Activated CD8-positive, alpha-beta T cell treated with anti-CD3 and anti-CD28 coated beads for 36 hours (primary cell): ENCODE measurements around the gene SPOPL. TPM values are rescaled to one million over a fixed set of nuclear protein-coding genes. Genes with fewer than 3 reads are reported as not detected.

Experiments used
- ATAC-seq: fragments of 200-7000 bp; cut with Tn5 transposase; one replicate; pipeline ENCODE4 v1.10.0; 2021; ENCODE audit warnings: mild to moderate bottlenecking, moderate library complexity
- CTCF ChIA-PET: fragments of 350-600 bp; sonication (Branson Sonifier 250); formaldehyde crosslinking; loops from one replicate; lab custom pipeline; 2021; ENCODE audit warnings: antibody characterized with exemption; lab: Charles Lee
- POLR2A ChIA-PET: fragments of 350-600 bp; sonication (Branson Sonifier 250); formaldehyde crosslinking; loops from one replicate; lab custom pipeline; 2021; ENCODE audit warnings: antibody characterized with exemption; lab: Charles Lee
- DNase-seq: peaks from one replicate; pipeline ENCODE4 v3.0.0-alpha.2; 2020
- H3K27ac Mint-ChIP-seq: one replicate; pipeline ENCODE4 v1.8.0; 2021; ENCODE audit warnings: mild to moderate bottlenecking, mixed read lengths
- H3K27me3 Mint-ChIP-seq: one replicate; pipeline ENCODE4 v1.8.0; 2021; ENCODE audit warnings: mixed read lengths
- H3K36me3 Mint-ChIP-seq: one replicate; pipeline ENCODE4 v1.8.0; 2021; ENCODE audit warnings: low read depth, mixed read lengths
- H3K4me1 Mint-ChIP-seq: one replicate; pipeline ENCODE4 v1.8.0; 2021; ENCODE audit warnings: low read depth, mixed read lengths
- H3K4me3 Mint-ChIP-seq: one replicate; pipeline ENCODE4 v1.8.0; 2021; ENCODE audit warnings: mild to moderate bottlenecking, moderate library complexity, mixed read lengths
- H3K9me3 Mint-ChIP-seq: one replicate; pipeline ENCODE4 v1.8.0; 2021; ENCODE audit warnings: mixed read lengths
- intact Hi-C: fragments of 100-400 bp; cut with micrococcal nuclease; formaldehyde crosslinking; loops from one replicate; pipeline ENCODE4 v1.10.0; 2022
- total RNA-seq, 2 experiments: library from RNA; stranded (reverse); gene quantifications; one replicate each; pipeline ENCODE4 v1.2.3, GENCODE V29; 2021
- TF ChIP-seq, protein P1 (sequence below): fragments of 200-600 bp; IDR thresholded peaks from one replicate; pipeline ENCODE4 v1.8.0; 2022; ENCODE audit warnings: antibody characterized with exemption, mild to moderate bottlenecking

The SPOPL gene
- total RNA-seq, 2 experiments from 2014 or later: 8.9 to 9.6 TPM

- Mint-ChIP-seq H3K27ac (peak overlapping the region; percentile 97), H3K9me3 (no peaks in the 10 kb centered on the region), H3K27me3 (no peaks in the 10 kb centered on the region), H3K4me3 (peak overlapping the region; percentile 98), H3K36me3 (peaks cover 9% of the 10 kb centered on the region), H3K4me1 (peaks cover 38% of the 10 kb centered on the region)
- TF ChIP-seq, protein P1, sequence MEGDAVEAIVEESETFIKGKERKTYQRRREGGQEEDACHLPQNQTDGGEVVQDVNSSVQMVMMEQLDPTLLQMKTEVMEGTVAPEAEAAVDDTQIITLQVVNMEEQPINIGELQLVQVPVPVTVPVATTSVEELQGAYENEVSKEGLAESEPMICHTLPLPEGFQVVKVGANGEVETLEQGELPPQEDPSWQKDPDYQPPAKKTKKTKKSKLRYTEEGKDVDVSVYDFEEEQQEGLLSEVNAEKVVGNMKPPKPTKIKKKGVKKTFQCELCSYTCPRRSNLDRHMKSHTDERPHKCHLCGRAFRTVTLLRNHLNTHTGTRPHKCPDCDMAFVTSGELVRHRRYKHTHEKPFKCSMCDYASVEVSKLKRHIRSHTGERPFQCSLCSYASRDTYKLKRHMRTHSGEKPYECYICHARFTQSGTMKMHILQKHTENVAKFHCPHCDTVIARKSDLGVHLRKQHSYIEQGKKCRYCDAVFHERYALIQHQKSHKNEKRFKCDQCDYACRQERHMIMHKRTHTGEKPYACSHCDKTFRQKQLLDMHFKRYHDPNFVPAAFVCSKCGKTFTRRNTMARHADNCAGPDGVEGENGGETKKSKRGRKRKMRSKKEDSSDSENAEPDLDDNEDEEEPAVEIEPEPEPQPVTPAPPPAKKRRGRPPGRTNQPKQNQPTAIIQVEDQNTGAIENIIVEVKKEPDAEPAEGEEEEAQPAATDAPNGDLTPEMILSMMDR: no peak
- ATAC-seq (peak; percentile 50), DNase-seq (no peak)
- intact Hi-C loops: no loop called here
- ChIA-PET POLR2A (interaction anchor here (0.6 to 1.2 kb wide), 2 partner anchors 11 to 42 kb away, joined by 4 to 5 read pairs; no protein-coding TSS in a partner anchor), CTCF (no interaction called here)
These were observed 1.5 kb downstream of the SPOPL start for GRCh38 chr2:138503087-138503442.

GRCh38 chr2:138503652-138504051, 2.1 kb downstream of the SPOPL start:
- ChIA-PET CTCF (no interaction called here), POLR2A (no interaction called here)
- no peaks in the 10 kb centered on the region for H3K9me3 Mint-ChIP-seq
- TF ChIP-seq, protein P1: no peak
- DNase-seq (no peak), ATAC-seq (peak; percentile 17)
- intact Hi-C loops: no loop called here
- peaks cover 9% of the 10 kb centered on the region for H3K36me3 Mint-ChIP-seq
- peaks cover 38% of the 10 kb centered on the region for H3K4me1 Mint-ChIP-seq
- peak overlapping the region; percentile 98 for H3K4me3 Mint-ChIP-seq
- H3K27me3 Mint-ChIP-seq: no peaks in the 10 kb centered on the region
- peak overlapping the region; percentile 97 for H3K27ac Mint-ChIP-seq

- H3K9me3 Mint-ChIP-seq: no peaks in the 10 kb centered on the region
- H3K36me3 Mint-ChIP-seq: peaks cover 9% of the 10 kb centered on the region
- ChIA-PET POLR2A (no interaction called here), CTCF (no interaction called here)
- peak overlapping the region; percentile 97 for H3K27ac Mint-ChIP-seq
- TF ChIP-seq, protein P1: no peak
- DNase-seq (no peak), ATAC-seq (no peak)
- H3K4me1 Mint-ChIP-seq: peaks cover 40% of the 10 kb centered on the region
- peak overlapping the region; percentile 98 for H3K4me3 Mint-ChIP-seq
- intact Hi-C loops: no loop called here
- H3K27me3 Mint-ChIP-seq: no peaks in the 10 kb centered on the region
These were observed 2.5 kb downstream of the SPOPL start for GRCh38 chr2:138504092-138504491.

- ATAC-seq: no peak
- POLR2A ChIA-PET: no interaction called here
- CTCF ChIA-PET: no interaction called here
- H3K9me3 Mint-ChIP-seq: no peaks in the 10 kb centered on the region
- no peaks in the 10 kb centered on the region for H3K27me3 Mint-ChIP-seq
- peak overlapping the region; percentile 98 for H3K4me3 Mint-ChIP-seq
- H3K27ac Mint-ChIP-seq: no peak overlapping the region
- TF ChIP-seq, protein P1: no peak
- no peak for DNase-seq
- H3K36me3 Mint-ChIP-seq: peaks cover 12% of the 10 kb centered on the region
- H3K4me1 Mint-ChIP-seq: peaks cover 42% of the 10 kb centered on the region
- intact Hi-C loops: no loop called here
These were observed 3.1 kb downstream of the SPOPL start for GRCh38 chr2:138504546-138505235.

DNA sequence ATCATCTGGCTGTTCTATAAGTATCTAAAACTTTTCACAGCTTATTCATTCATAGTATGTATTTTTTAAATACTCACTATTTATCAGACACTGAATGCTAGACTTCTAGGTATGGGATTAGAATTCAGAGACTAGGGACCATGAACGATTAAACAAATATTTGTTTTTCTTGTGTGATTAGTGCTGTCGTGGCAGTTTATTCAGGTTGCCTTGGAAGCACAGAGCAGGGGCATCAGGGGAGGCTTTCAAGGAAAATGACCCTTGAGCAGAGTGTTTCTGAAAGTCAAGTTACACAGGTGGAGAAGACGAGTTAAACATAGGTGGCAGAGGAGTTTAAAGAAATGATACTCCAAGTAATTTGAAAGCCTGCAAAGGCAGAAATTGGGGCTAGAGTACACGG, 5.7 kb downstream of the SPOPL start:
- H3K4me3 Mint-ChIP-seq: no peak overlapping the region
- DNase-seq (no peak), ATAC-seq (no peak)
- TF ChIP-seq, protein P1: no peak
- intact Hi-C loops: no loop called here
- H3K4me1 Mint-ChIP-seq: peaks cover 40% of the 10 kb centered on the region
- ChIA-PET POLR2A (no interaction called here), CTCF (no interaction called here)
- H3K27me3 Mint-ChIP-seq: no peaks in the 10 kb centered on the region
- H3K36me3 Mint-ChIP-seq: peaks cover 26% of the 10 kb centered on the region
- no peak overlapping the region for H3K27ac Mint-ChIP-seq
- peaks cover 1% of the 10 kb centered on the region for H3K9me3 Mint-ChIP-seq
